Activated CD4-positive, CD25-positive, alpha-beta regulatory T cell (primary cell): ENCODE measurements around the gene RAB40C.
A peak's percentile ranks its signal among the peaks of the same experiment; 100 is the strongest.
"Not testable (repeated sequence)": the region's sequence is repeated elsewhere in the genome, so short reads cannot be mapped to it uniquely, and the experiment has no call there.

ENCODE experiments used
- DNase-seq, 4 experiments: peaks; one replicate each; lab custom pipeline; 2025; lab: John Stamatoyannopoulos, UW

Gene RAB40C

GRCh38 chr16:590815-591200 lies 942 bp downstream of the RAB40C start:
- DNase-seq, result no peak

GRCh38 chr16:591231-591630 lies 1.4 kb downstream of the RAB40C start:
- no peak for DNase-seq

- DNase-seq, result no peak
These were observed 2.1 kb downstream of the RAB40C start for GRCh38 chr16:591892-592517.

GRCh38 chr16:592518-593306 lies 2.8 kb downstream of the RAB40C start:
- no peak for DNase-seq

GRCh38 chr16:593406-593805 lies 3.5 kb downstream of the RAB40C start:
- DNase-seq, result no peak

- no peak for DNase-seq
These were observed 3.9 kb downstream of the RAB40C start for GRCh38 chr16:593807-594206.

- DNase-seq, result no peak
These were observed 5.2 kb downstream of the RAB40C start for GRCh38 chr16:595094-595528.

GRCh38 chr16:595942-596735 lies 6.3 kb downstream of the RAB40C start:
- no peak for DNase-seq

- DNase-seq, result no peak
These were observed 6.8 kb downstream of the RAB40C start for GRCh38 chr16:596736-597060.

- DNase-seq, result not testable (repeated sequence)
These were observed 7.8 kb downstream of the RAB40C start for GRCh38 chr16:597655-598054.

- DNase-seq, result no peak
These were observed 9.2 kb downstream of the RAB40C start for GRCh38 chr16:598823-599739.

GRCh38 chr16:600781-601180 lies 10.9 kb downstream of the RAB40C start:
- DNase-seq, result no peak

- DNase-seq, result no peak
These were observed 14.1 kb downstream of the RAB40C start for GRCh38 chr16:603933-604332.

GRCh38 chr16:606656-607307 lies 16.9 kb downstream of the RAB40C start:
- DNase-seq, result no peak

GRCh38 chr16:608019-608418 lies 18.2 kb downstream of the RAB40C start:
- peak in 1 of 4 experiments; percentile 30 for DNase-seq

- DNase-seq, result no peak
These were observed 19.4 kb downstream of the RAB40C start for GRCh38 chr16:609316-609715.

- no peak for DNase-seq
These were observed 20.1 kb downstream of the RAB40C start for GRCh38 chr16:609984-610383.

GRCh38 chr16:610513-611381 lies 20.9 kb downstream of the RAB40C start:
- DNase-seq, result peak in 3 of 4 experiments; percentile 23 to 33 (median 27)

- DNase-seq, result no peak
These were observed 25.3 kb downstream of the RAB40C start for GRCh38 chr16:615122-615521.
